ENCODE results near the gene SRA1. TPM values are rescaled to one million over a fixed set of nuclear protein-coding genes. Genes with fewer than 3 reads are reported as not detected.

The SRA1 gene
- total RNA-seq, 4 donors from 2014 or later, result 34.1 to 67.3 (median 40.6) TPM

DNA sequence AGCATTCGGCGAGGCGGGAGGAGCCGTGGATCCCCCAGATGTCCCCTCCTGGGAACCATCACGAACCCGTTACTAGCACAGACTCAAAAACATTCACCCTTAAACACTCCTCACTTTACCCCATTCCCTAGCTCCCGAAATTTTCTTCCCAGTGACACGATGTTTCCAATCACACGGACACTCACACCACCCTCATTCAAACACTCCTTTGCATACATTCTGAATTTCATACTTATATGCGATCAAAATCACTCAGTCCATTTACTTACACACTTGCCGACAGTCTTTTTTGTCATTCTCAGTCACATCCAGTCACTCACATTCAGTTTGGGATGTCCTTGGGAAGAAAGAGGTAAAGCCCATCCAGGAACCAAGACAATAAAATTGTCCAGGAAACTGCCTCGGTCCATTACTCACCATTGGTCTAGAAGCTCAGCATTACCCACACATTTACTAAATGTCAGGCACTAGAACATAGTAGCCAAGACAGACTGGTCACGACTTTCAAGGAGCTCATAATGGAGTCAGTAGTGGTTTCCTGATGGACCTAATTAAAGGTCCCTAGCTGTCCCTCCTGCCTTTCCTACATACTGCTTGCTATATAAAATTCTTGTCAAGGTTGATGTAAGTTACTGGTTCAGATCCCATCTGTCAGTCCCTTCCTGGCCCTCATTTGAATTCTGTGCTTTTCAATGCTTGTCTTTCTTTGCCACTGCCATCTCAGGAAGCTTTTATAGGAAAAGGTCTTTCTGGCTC is 7.9 kb upstream of the SRA1 start:
- H3K36me3 ChIP-seq, result peaks cover 0 to 23% of the 10 kb centered on the region in 2 donors
- TF ChIP-seq, protein P1, sequence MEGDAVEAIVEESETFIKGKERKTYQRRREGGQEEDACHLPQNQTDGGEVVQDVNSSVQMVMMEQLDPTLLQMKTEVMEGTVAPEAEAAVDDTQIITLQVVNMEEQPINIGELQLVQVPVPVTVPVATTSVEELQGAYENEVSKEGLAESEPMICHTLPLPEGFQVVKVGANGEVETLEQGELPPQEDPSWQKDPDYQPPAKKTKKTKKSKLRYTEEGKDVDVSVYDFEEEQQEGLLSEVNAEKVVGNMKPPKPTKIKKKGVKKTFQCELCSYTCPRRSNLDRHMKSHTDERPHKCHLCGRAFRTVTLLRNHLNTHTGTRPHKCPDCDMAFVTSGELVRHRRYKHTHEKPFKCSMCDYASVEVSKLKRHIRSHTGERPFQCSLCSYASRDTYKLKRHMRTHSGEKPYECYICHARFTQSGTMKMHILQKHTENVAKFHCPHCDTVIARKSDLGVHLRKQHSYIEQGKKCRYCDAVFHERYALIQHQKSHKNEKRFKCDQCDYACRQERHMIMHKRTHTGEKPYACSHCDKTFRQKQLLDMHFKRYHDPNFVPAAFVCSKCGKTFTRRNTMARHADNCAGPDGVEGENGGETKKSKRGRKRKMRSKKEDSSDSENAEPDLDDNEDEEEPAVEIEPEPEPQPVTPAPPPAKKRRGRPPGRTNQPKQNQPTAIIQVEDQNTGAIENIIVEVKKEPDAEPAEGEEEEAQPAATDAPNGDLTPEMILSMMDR (IDR thresholded peaks at IDR 0.05 in 4 of 5, conservative IDR thresholded peaks at IDR 0.05 in 1 of 5), result no peak
- TF ChIP-seq POLR2A (IDR thresholded peaks at IDR 0.05), result no peak
- intact Hi-C loops (cut with DNase I; ENCODE audit: low total_unique reads) (loop anchor here (2.0 kb wide), 1 partner anchor 74 kb away; the partner anchor contains the start of gene TMCO6), in situ Hi-C loops (cut with MboI; ENCODE audit: low sequenced_read_pairs in 4 of 4) (loop anchor here in 2 of 4 donors (5.0 to 25.0 kb wide), 2 partner anchors 77 to 328 kb away; no protein-coding TSS in a partner anchor)
- H3K9me3 ChIP-seq, result no peaks in the 10 kb centered on the region
- peaks cover 70% of the 10 kb centered on the region in 2 donors for H3K4me1 ChIP-seq
- no peak for DNase-seq
- H3K27ac ChIP-seq, result peak overlapping the region; percentile 97 to 99 (median 98)
- no peaks in the 10 kb centered on the region for H3K27me3 ChIP-seq
- H3K4me3 ChIP-seq, result peak overlapping the region; percentile 77 to 92 (median 84)
- no peak for ATAC-seq

DNA sequence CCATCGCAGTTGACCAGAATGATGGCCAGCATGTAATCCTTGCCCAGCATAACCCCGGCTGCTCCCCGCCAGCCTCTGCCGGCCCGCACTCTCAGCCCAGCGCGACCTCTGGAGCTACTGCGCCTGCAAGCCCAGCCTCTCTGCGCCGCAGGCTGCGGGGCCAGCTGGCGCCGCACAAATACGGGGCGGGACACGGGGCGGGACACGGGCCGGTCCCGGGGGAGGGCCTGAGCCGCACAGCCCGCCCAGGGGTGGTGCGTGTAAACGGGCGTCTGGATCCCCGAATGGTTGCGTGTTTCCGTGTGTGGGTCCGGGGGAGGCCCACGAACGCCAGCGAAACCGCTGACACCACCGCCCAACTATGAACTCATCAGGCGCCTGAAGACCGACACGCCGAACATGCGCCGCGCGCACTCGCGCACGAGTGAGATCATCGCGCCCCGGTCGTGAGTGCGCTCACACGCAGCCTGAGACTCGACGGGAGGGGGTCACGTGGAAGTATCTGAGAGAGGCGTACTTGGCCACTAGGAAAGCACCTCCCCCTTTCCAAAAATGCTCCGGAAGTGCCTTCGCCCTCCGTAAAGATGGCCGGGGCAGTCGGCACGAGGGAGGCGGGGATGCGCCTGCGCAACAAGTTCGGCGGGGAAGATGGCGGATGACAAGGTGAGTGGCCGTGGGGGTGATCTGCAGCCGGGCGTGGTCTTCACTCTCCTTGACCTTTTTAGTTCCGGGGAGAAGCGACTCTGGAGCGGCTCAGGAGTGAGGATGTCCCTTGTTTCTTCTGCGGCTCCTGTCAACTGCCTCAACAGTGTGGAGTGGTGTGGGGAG is 7.1 kb upstream of the SRA1 start, which contains the start of the genes APBB3 and SLC35A4:
Gene APBB3 (minus strand): TSS at position 403 of the 828 bp plus-strand sequence. CDS start 353 bp downstream, at position 50.
Gene SLC35A4 (plus strand): TSS at position 633 of the 828 bp plus-strand sequence. CDS start 2,342 bp downstream, outside the sequence.
- ATAC-seq, result peak; percentile 85 to 92
- peak; percentile 98 to 99 for DNase-seq
- Histone ChIP-seq H3K4me1 (peaks cover 62% of the 10 kb centered on the region in 2 donors), H3K9me3 (no peaks in the 10 kb centered on the region), H3K27ac (peak within 1 kb of the TSS; percentile 97 to 99 (median 98)), H3K27me3 (no peaks in the 10 kb centered on the region), H3K4me3 (peak within 1 kb of the TSS; percentile 77 to 92 (median 84)), H3K36me3 (peaks cover 0 to 23% of the 10 kb centered on the region in 2 donors)
- intact Hi-C loops (cut with DNase I; ENCODE audit: low total_unique reads) (loop anchor here (1.0 to 2.0 kb wide), 3 partner anchors 16 to 163 kb away; partner anchors contain the start of genes ANKHD1 and TMCO6), in situ Hi-C loops (cut with MboI; ENCODE audit: low sequenced_read_pairs in 4 of 4) (loop anchor here in 2 of 4 donors (5.0 to 25.0 kb wide), 2 partner anchors 78 to 327 kb away; no protein-coding TSS in a partner anchor)
- TF ChIP-seq, protein P1 (IDR thresholded peaks at IDR 0.05 in 4 of 5, conservative IDR thresholded peaks at IDR 0.05 in 1 of 5), result no peak
- peak; percentile 92 for TF ChIP-seq POLR2A (IDR thresholded peaks at IDR 0.05)

- DNase-seq (no peak), ATAC-seq (peak; percentile 1 to 3)
- H3K9me3 ChIP-seq, result no peaks in the 10 kb centered on the region
- H3K27me3 ChIP-seq, result no peaks in the 10 kb centered on the region
- H3K36me3 ChIP-seq, result peaks cover 0 to 23% of the 10 kb centered on the region in 2 donors
- peaks cover 54 to 55% of the 10 kb centered on the region in 2 donors for H3K4me1 ChIP-seq
- peak overlapping the region; percentile 77 to 92 (median 84) for H3K4me3 ChIP-seq
- H3K27ac ChIP-seq, result peak overlapping the region; percentile 97 to 99 (median 98)
- TF ChIP-seq, protein P1 (IDR thresholded peaks at IDR 0.05 in 4 of 5, conservative IDR thresholded peaks at IDR 0.05 in 1 of 5), result no peak
- TF ChIP-seq POLR2A (IDR thresholded peaks at IDR 0.05), result no peak
- intact Hi-C loops (cut with DNase I; ENCODE audit: low total_unique reads) (no loop called here), in situ Hi-C loops (cut with MboI; ENCODE audit: low sequenced_read_pairs in 4 of 4) (loop anchor here in 1 of 4 donors (25.0 kb wide), 1 partner anchor 326 kb away; no protein-coding TSS in a partner anchor)
These were observed 6.3 kb upstream of the SRA1 start for GRCh38 chr5:140563596-140563995.

DNA sequence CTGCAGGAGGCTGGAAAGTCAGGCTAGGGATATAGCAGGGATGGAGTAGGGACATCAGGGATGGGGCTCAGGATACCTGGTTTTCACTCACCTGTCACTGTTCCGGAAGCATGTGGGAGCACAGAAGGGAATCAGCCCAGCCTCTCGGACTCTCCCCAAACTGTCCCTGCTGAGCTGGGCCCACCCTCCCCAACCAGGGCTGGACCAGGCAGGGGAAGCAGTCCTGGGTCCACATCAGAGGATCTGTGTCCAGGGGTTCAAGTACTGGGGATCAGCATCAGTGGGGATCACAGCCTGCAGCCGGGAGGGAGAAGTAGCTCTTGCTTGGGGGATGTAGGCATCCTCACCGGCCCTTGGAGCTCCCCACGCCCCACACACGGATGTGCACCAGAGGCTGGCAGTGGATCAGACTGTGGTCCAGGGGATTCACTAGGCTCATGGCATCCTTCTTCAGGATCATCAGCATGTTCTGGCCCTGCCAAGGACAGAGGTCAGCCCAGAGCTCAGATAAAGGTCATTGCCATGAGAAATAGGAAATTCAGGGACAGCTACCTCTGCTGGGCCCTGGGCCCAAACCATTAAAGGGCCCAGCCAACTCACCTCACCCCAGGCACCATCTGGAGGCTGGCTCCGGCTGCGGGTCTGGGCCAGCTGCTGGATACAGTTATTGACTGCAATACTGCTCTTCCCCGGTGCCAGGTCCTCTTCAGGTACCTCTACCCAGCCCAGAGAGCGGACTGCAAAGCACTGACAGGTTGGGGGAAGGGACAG is 4.7 kb upstream of the SRA1 start:
- no peaks in the 10 kb centered on the region for H3K27me3 ChIP-seq
- H3K36me3 ChIP-seq, result peaks cover 0 to 13% of the 10 kb centered on the region in 2 donors
- no peak for DNase-seq
- intact Hi-C loops (cut with DNase I; ENCODE audit: low total_unique reads) (no loop called here), in situ Hi-C loops (cut with MboI; ENCODE audit: low sequenced_read_pairs in 4 of 4) (loop anchor here in 1 of 4 donors (25.0 kb wide), 1 partner anchor 325 kb away; no protein-coding TSS in a partner anchor)
- H3K4me3 ChIP-seq, result no peak overlapping the region
- peak overlapping the region; percentile 97 to 99 (median 98) for H3K27ac ChIP-seq
- no peak for TF ChIP-seq POLR2A (IDR thresholded peaks at IDR 0.05)
- TF ChIP-seq, protein P1 (IDR thresholded peaks at IDR 0.05 in 4 of 5, conservative IDR thresholded peaks at IDR 0.05 in 1 of 5), result no peak
- H3K4me1 ChIP-seq, result peaks cover 42 to 44% of the 10 kb centered on the region in 2 donors
- no peak for ATAC-seq
- H3K9me3 ChIP-seq, result no peaks in the 10 kb centered on the region
